Measurements from ENCODE around the gene FRMD6. TPM values are rescaled to one million over a fixed set of nuclear protein-coding genes. Genes with fewer than 3 reads are reported as not detected.

Gene FRMD6
- total and polyA plus RNA-seq, 7 donors: 1.6 to 85.6 (median 38.3) TPM

GRCh38 chr14:51666826-51667225, 15.1 kb downstream of the FRMD6 start:
- H3K36me3 ChIP-seq: no peaks in the 10 kb centered on the region
- no peak for TF ChIP-seq EP300 (IDR thresholded peaks at IDR 0.05)
- no peaks in the 10 kb centered on the region for H3K9me3 ChIP-seq
- 87 to 91% methylated on average over 4 of the region's 4 CpGs for WGBS, 2 donors
- H3K4me1 ChIP-seq: peaks cover 0 to 27% (median 8%) of the 10 kb centered on the region in 4 donors
- no peak overlapping the region for H3K4me3 ChIP-seq
- DNase-seq: no peak
- intact Hi-C loops (cut with DNase I): no loop called here
- no peak overlapping the region for H3K27ac ChIP-seq
- H3K27me3 ChIP-seq: no peaks in the 10 kb centered on the region

DNA sequence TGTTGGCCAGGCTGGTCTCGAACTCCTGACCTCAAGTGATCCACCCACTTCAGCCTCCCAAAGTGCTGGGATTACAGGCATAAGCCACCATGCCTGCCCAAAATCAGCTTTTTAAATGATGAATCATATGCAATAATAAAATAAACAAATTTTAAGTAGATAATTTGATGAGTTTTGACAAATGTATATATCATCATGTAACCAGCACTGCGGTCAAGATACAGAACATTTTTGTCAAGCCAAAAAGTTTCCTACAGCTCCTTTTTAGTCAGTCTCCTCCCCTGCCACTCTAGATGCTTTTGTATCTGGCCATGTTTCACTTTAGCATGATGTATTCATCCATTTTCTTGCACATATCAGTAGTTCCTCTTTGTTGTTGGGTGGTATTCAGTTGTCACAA, 17.2 kb downstream of the FRMD6 start:
- 85 to 94% methylated on average over 2 of the region's 2 CpGs for WGBS, 2 donors
- DNase-seq: no peak

GRCh38 chr14:51674294-51675002, 22.7 kb downstream of the FRMD6 start:
- H3K36me3 ChIP-seq: no peaks in the 10 kb centered on the region
- no peak for DNase-seq
- H3K27me3 ChIP-seq: no peaks in the 10 kb centered on the region
- no peaks in the 10 kb centered on the region for H3K9me3 ChIP-seq
- WGBS, 2 donors: 91 to 95% methylated on average over 5 of the region's 5 CpGs
- H3K4me1 ChIP-seq: peaks cover 0 to 55% (median 39%) of the 10 kb centered on the region in 4 donors
- TF ChIP-seq POLR2A (IDR thresholded peaks at IDR 0.05): no peak
- TF ChIP-seq POLR2AphosphoS5 (IDR thresholded peaks at IDR 0.05): no peak
- no peak for TF ChIP-seq CTCF (IDR thresholded peaks at IDR 0.05)
- TF ChIP-seq EP300 (IDR thresholded peaks at IDR 0.05): no peak
- intact Hi-C loops (cut with DNase I): no loop called here
- H3K27ac ChIP-seq: no peak overlapping the region
- H3K4me3 ChIP-seq: no peak overlapping the region

More for the DNA sequence above, 17.2 kb downstream of the FRMD6 start:
- Histone ChIP-seq H3K27me3 (no peaks in the 10 kb centered on the region), H3K36me3 (no peaks in the 10 kb centered on the region), H3K4me3 (no peak overlapping the region), H3K9me3 (no peaks in the 10 kb centered on the region), H3K4me1 (peaks cover 0 to 31% (median 7%) of the 10 kb centered on the region in 4 donors), H3K27ac (no peak overlapping the region)
- intact Hi-C loops (cut with DNase I): no loop called here
- TF ChIP-seq EP300 (IDR thresholded peaks at IDR 0.05): no peak
- no peak for TF ChIP-seq CTCF (IDR thresholded peaks at IDR 0.05)
- TF ChIP-seq POLR2A (IDR thresholded peaks at IDR 0.05): no peak
- TF ChIP-seq POLR2AphosphoS5 (IDR thresholded peaks at IDR 0.05): no peak

DNA sequence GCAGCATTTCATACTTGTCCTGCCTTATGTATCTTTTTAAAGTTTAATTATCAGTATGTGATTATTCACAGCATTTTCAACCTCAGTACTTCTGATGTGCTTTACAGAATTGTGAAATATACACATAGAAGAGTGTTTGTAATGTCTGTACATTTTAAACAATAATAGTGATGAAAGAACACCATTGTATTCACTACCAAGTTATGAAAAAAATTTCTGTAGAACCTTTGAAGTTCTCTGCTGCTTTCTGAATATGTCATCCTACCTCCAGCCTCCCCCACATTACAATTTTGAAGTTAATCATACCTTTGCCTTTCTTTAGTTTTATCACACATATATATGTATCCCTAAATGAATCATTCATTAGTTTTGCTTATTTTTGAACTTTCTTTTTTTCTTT, 24.8 kb downstream of the FRMD6 start:
- DNase-seq: no peak
- intact Hi-C loops (cut with DNase I): no loop called here
- Histone ChIP-seq H3K4me3 (no peak overlapping the region), H3K27me3 (no peaks in the 10 kb centered on the region), H3K4me1 (peaks cover 0 to 74% (median 40%) of the 10 kb centered on the region in 4 donors), H3K36me3 (no peaks in the 10 kb centered on the region), H3K9me3 (no peaks in the 10 kb centered on the region), H3K27ac (peak overlapping the region in 2 of 4 donors; percentile 33 to 52)
- TF ChIP-seq POLR2A (IDR thresholded peaks at IDR 0.05): no peak

DNA sequence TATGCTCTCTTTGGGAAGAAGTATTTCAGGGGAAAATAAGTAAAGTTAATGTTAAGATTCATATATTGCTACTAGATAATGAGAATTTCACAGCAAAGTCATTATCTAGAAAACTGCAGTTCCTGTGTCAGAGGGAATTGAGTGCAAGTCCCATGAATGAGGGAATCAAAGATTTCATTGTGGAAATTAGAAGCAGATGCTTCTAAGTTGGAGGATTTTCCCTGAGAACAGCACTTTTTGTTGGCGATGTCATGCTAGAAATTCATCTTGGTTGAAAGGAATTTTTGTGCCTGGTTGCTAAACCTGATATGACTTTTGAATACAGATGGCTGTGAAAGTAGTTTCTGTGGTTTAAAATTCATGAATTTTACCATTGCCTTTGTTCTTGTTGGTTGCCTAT, 25.6 kb downstream of the FRMD6 start:
- Histone ChIP-seq H3K4me1 (peaks cover 0 to 81% (median 40%) of the 10 kb centered on the region in 4 donors), H3K9me3 (no peaks in the 10 kb centered on the region), H3K27ac (peak overlapping the region in 3 of 4 donors; percentile 33 to 52 (median 36)), H3K4me3 (no peak overlapping the region), H3K36me3 (no peaks in the 10 kb centered on the region), H3K27me3 (no peaks in the 10 kb centered on the region)
- 81 to 89% methylated on average over 1 of the region's 1 CpG for WGBS, 2 donors
- intact Hi-C loops (cut with DNase I): no loop called here
- no peak for TF ChIP-seq EP300 (IDR thresholded peaks at IDR 0.05)
- no peak for TF ChIP-seq POLR2AphosphoS5 (IDR thresholded peaks at IDR 0.05)
- TF ChIP-seq CTCF (IDR thresholded peaks at IDR 0.05): no peak
- no peak for TF ChIP-seq POLR2A (IDR thresholded peaks at IDR 0.05)
- no peak for DNase-seq

DNA sequence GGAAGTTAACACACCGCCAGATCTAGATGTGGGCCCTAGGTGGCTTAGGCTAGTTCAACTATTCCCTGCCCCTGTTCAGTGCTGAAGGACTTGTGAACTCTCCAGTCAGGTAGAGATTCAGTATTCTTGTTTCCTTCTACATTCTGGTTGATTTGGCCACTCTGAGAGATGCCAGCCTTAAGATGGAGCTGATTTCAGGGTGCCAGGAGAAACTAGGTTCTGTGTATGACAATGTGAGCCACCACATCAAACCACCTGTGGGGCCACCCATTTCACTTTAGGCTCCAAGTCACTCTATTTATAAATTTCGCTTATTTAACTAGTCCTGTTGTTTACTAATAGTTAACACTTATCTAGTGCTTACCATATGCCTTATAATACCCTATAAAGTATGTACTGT, 26.0 kb downstream of the FRMD6 start:
- H3K4me1 ChIP-seq: peaks cover 0 to 85% (median 40%) of the 10 kb centered on the region in 4 donors
- no peaks in the 10 kb centered on the region for H3K36me3 ChIP-seq
- intact Hi-C loops (cut with DNase I): no loop called here
- TF ChIP-seq POLR2A (IDR thresholded peaks at IDR 0.05) (no peak), EP300 (IDR thresholded peaks at IDR 0.05) (no peak), CTCF (IDR thresholded peaks at IDR 0.05) (no peak), POLR2AphosphoS5 (IDR thresholded peaks at IDR 0.05) (no peak)
- no peaks in the 10 kb centered on the region for H3K27me3 ChIP-seq
- peak overlapping the region in 3 of 4 donors; percentile 33 to 52 (median 36) for H3K27ac ChIP-seq
- 85 to 87% methylated on average over 2 of the region's 2 CpGs for WGBS, 2 donors
- no peaks in the 10 kb centered on the region for H3K9me3 ChIP-seq
- H3K4me3 ChIP-seq: no peak overlapping the region
- DNase-seq: no peak
